ENCODE data around the gene WWOX.
"Not testable (repeated sequence)": the region's sequence is repeated elsewhere in the genome, so short reads cannot be mapped to it uniquely, and the experiment has no call there.

WWOX gene

GRCh38 chr16:79037521-79038373 lies 938.3 kb downstream of the WWOX start:
- DNase-seq, result no peak

GRCh38 chr16:79041206-79041605 lies 941.8 kb downstream of the WWOX start:
- ATAC-seq (no peak), DNase-seq (no peak)

More at GRCh38 chr16:79037521-79038373, 938.3 kb downstream of the WWOX start:
- no peak for ATAC-seq

- DNase-seq (no peak), ATAC-seq (no peak)
These were observed 942.7 kb downstream of the WWOX start for GRCh38 chr16:79042141-79042540.

GRCh38 chr16:79042886-79043285 lies 943.4 kb downstream of the WWOX start:
- DNase-seq (no peak), ATAC-seq (no peak)

GRCh38 chr16:79045191-79045590 lies 945.7 kb downstream of the WWOX start:
- ATAC-seq (no peak), DNase-seq (no peak)

GRCh38 chr16:79047337-79047736 lies 947.9 kb downstream of the WWOX start:
- ATAC-seq (no peak), DNase-seq (no peak)

GRCh38 chr16:79049040-79049439 lies 949.6 kb downstream of the WWOX start:
- DNase-seq (no peak), ATAC-seq (no peak)

GRCh38 chr16:79050063-79050462 lies 950.6 kb downstream of the WWOX start:
- DNase-seq (no peak), ATAC-seq (no peak)

GRCh38 chr16:79051313-79051712 lies 951.9 kb downstream of the WWOX start:
- ATAC-seq (no peak), DNase-seq (no peak)

- DNase-seq, ATAC-seq: not testable (repeated sequence)
These were observed 952.7 kb downstream of the WWOX start for GRCh38 chr16:79052198-79052597.

- no peak for ATAC-seq
These were observed 954.1 kb downstream of the WWOX start for GRCh38 chr16:79053577-79053976.

GRCh38 chr16:79054211-79054984 lies 954.9 kb downstream of the WWOX start:
- DNase-seq (no peak), ATAC-seq (no peak)

More at GRCh38 chr16:79053577-79053976, 954.1 kb downstream of the WWOX start:
- DNase-seq, result no peak

- DNase-seq (no peak), ATAC-seq (no peak)
These were observed 956.0 kb downstream of the WWOX start for GRCh38 chr16:79055251-79055970.

- no peak for DNase-seq
- ATAC-seq, result no peak
These were observed 961.7 kb downstream of the WWOX start for GRCh38 chr16:79061181-79061580.

- DNase-seq, result no peak
- ATAC-seq, result no peak
These were observed 962.9 kb downstream of the WWOX start for GRCh38 chr16:79062336-79062735.

- DNase-seq (no peak), ATAC-seq (no peak)
These were observed 963.4 kb downstream of the WWOX start for GRCh38 chr16:79062821-79063220.

GRCh38 chr16:79064256-79064972 lies 965.0 kb downstream of the WWOX start:
- DNase-seq (no peak), ATAC-seq (no peak)

- ATAC-seq (no peak), DNase-seq (no peak)
These were observed 967.1 kb downstream of the WWOX start for GRCh38 chr16:79066561-79066960.

- DNase-seq (no peak), ATAC-seq (peak; percentile 41)
These were observed 968.1 kb downstream of the WWOX start for GRCh38 chr16:79067600-79067999.

GRCh38 chr16:79069121-79069520 lies 969.7 kb downstream of the WWOX start:
- DNase-seq, result no peak
- no peak for ATAC-seq

GRCh38 chr16:79069633-79070032 lies 970.2 kb downstream of the WWOX start:
- no peak for DNase-seq
- ATAC-seq, result peak; percentile 62

GRCh38 chr16:79071424-79071823 lies 972.0 kb downstream of the WWOX start:
- ATAC-seq, result no peak
- DNase-seq, result no peak

All from stimulated activated naive CD8-positive, alpha-beta T cell treated with anti-CD3 and anti-CD28 coated beads, Interleukin-15, Interleukin-2, amounts not matched to agents 100 U/mL and 50 U/mL, for 24 hours (primary cell).